ENCODE measurements around the gene CPLANE2. TPM values are rescaled to one million over a fixed set of nuclear protein-coding genes. Genes with fewer than 3 reads are reported as not detected.
"Not testable (repeated sequence)": the region's sequence is repeated elsewhere in the genome, so short reads cannot be mapped to it uniquely, and the experiment has no call there.

The CPLANE2 gene
- total RNA-seq, 1 donor, result 13.0 TPM

DNA sequence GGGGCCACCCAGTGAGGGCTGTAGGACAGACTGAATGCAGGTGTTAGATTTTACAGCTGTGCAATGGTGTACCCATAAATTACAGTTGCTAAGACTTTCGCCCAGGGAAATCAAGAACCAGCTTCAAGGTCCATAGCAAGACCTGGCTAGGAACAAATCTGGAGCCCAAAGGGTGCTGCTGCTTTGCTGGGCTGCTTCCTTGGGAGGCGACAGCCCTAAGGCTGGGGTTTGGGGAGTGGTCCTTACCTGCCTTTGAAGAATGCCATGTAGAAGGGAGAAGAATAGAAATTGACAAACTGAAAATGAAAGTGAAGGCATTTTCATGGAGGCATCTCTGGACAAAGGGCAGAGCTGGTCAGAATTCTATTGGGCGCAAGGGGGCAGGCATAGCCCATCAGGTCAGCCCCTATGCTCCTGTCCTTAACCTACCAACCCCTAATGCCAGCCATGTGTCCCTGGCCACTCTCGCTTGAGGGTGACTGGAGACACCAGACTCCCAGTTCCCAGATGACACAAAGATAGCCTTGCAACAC, 16.9 kb downstream of the CPLANE2 start:
- DNase-seq (ENCODE audit: low read depth), result no peak

DNA sequence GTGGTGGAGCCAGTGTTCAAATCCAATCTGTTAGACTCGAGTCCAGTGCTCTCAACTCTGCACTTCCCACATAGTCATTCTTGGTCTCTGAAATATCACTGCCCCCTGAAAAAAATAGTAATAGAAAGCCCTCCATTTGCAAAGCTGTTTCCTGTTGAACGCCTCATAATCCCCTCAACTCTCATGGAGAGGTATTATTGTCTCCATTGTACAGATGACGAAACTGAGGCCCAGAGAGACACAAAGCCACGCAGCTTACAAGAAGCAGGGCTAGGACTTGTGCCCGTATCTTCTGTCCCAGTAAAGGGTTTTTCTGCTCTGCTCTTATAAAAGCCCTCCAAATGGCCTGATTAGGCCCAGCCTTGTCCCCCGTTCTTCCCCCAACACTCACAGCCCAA, 18.3 kb downstream of the CPLANE2 start:
- TF ChIP-seq, protein P1, sequence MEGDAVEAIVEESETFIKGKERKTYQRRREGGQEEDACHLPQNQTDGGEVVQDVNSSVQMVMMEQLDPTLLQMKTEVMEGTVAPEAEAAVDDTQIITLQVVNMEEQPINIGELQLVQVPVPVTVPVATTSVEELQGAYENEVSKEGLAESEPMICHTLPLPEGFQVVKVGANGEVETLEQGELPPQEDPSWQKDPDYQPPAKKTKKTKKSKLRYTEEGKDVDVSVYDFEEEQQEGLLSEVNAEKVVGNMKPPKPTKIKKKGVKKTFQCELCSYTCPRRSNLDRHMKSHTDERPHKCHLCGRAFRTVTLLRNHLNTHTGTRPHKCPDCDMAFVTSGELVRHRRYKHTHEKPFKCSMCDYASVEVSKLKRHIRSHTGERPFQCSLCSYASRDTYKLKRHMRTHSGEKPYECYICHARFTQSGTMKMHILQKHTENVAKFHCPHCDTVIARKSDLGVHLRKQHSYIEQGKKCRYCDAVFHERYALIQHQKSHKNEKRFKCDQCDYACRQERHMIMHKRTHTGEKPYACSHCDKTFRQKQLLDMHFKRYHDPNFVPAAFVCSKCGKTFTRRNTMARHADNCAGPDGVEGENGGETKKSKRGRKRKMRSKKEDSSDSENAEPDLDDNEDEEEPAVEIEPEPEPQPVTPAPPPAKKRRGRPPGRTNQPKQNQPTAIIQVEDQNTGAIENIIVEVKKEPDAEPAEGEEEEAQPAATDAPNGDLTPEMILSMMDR (IDR thresholded peaks at IDR 0.05; ENCODE audit: insufficient read depth, low read depth, low read length), result no peak
- DNase-seq (ENCODE audit: low read depth), result no peak
- H3K4me3 ChIP-seq (ENCODE audit: low read depth, low read length), result no peak overlapping the region

More for the DNA sequence above, 16.9 kb downstream of the CPLANE2 start:
- TF ChIP-seq, protein P1 (IDR thresholded peaks at IDR 0.05; ENCODE audit: insufficient read depth, low read depth, low read length), result no peak
- no peak overlapping the region for H3K4me3 ChIP-seq (ENCODE audit: low read depth, low read length)

- TF ChIP-seq, protein P1 (IDR thresholded peaks at IDR 0.05; ENCODE audit: insufficient read depth, low read depth, low read length), result no peak
- no peak for DNase-seq (ENCODE audit: low read depth)
- H3K4me3 ChIP-seq (ENCODE audit: low read depth, low read length), result no peak overlapping the region
These were observed 18.8 kb downstream of the CPLANE2 start for GRCh38 chr1:16218014-16218673.

GRCh38 chr1:16217061-16217785, 19.8 kb downstream of the CPLANE2 start:
- peak; percentile 97 for DNase-seq (ENCODE audit: low read depth)
- peak overlapping the region; percentile 65 for H3K4me3 ChIP-seq (ENCODE audit: low read depth, low read length)
- TF ChIP-seq, protein P1 (IDR thresholded peaks at IDR 0.05; ENCODE audit: insufficient read depth, low read depth, low read length), result no peak

GRCh38 chr1:16215882-16216753, 20.9 kb downstream of the CPLANE2 start:
- TF ChIP-seq, protein P1 (IDR thresholded peaks at IDR 0.05; ENCODE audit: insufficient read depth, low read depth, low read length), result no peak
- H3K4me3 ChIP-seq (ENCODE audit: low read depth, low read length), result peak overlapping the region; percentile 65
- peak; percentile 79 for DNase-seq (ENCODE audit: low read depth)

DNA sequence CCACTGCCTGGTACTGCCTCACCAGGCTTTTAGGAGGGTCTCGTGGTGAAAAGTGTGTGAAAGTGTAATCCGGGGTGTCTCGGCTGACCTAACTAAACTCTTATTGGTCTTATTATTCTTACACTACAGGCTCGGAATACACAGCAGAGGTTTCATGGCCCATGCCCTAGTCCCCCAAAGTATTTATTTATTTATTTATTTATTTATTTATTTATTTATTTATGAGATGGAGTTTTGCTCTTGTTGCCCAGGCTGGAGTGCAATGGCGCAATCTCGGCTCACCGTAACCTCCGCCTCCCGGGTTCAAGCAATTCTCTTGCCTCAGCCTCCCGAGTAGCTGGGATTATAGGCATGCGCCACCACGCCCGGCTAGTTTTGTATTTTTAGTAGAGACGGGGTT, 21.7 kb downstream of the CPLANE2 start:
- not testable (repeated sequence) for DNase-seq (ENCODE audit: low read depth); H3K4me3 ChIP-seq (ENCODE audit: low read depth, low read length)

- not testable (repeated sequence) for H3K4me3 ChIP-seq (ENCODE audit: low read depth, low read length); DNase-seq (ENCODE audit: low read depth)
These were observed 23.4 kb downstream of the CPLANE2 start for GRCh38 chr1:16213544-16213943.
